GM21526 (cell line): ENCODE results near the gene PLEKHA1.

Experiments used
- ATAC-seq: cut with Tn5 transposase; IDR thresholded peaks from one replicate; pipeline ENCODE4 v1.9.1; 2021; ENCODE audit warnings: moderate library complexity; ENCODE audit not compliant: unreplicated experiment, low FRiP score

PLEKHA1 gene

GRCh38 chr10:122346326-122346950, 28.1 kb upstream of the PLEKHA1 start:
- ATAC-seq: no peak

DNA sequence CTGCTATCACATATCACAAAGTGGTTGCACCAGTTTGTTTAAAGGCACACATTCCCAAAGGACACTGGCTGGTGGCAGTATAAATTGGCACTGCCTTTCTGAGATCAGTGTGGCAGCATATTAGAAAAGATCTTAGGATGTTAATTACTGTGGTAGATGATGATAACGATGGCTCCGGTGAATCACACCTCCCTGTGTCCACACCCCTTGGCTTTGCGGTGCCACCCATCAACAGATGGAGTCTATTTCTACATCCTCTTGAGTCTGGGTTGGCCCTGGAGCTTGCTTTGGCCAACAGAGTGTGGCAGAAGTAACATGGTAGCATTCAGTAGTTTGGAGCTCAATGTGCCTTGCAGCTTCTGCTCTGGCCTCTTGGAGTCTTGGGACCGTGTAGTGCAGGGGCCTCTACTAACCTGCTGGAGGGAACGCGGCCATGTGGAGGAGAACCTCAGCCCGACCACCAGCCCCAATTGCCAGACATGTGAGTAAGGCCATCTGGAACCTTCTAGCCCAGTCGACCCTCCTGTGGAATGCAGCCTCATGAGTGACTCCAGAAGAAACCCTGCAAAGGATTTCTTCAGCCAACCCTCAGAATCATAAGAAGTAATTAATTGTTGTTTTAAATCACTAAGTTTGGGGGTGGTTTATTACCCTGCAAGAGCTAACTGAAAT, 27.2 kb upstream of the PLEKHA1 start:
- no peak for ATAC-seq

- no peak for ATAC-seq
Measured at GRCh38 chr10:122348512-122348911, 26.0 kb upstream of the PLEKHA1 start.

- ATAC-seq: no peak
Measured at GRCh38 chr10:122348935-122349361, 25.6 kb upstream of the PLEKHA1 start.

- no peak for ATAC-seq
Measured at GRCh38 chr10:122349758-122350369, 24.6 kb upstream of the PLEKHA1 start.

GRCh38 chr10:122350893-122351292, 23.6 kb upstream of the PLEKHA1 start:
- no peak for ATAC-seq

- no peak for ATAC-seq
Measured at GRCh38 chr10:122352817-122353525, 21.5 kb upstream of the PLEKHA1 start.

DNA sequence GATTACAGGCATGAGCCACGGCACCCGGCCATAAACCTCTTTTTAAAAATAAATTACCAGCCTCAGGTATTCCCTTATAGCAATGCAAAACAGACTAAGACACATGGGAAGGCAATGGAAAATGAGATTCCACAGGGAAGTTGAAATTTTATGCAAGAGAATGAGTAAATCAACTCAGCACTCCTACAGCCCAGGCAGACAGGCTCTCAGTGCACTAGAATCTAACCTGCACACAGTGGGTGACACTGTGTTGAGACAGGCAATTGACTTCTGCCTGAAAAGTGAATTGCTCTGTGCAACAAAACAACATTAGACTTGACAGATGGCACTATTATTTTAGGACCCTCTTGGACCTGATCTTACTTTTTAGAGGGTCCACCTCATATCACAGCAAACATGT, 20.1 kb upstream of the PLEKHA1 start:
- ATAC-seq: no peak

GRCh38 chr10:122357685-122358084, 16.8 kb upstream of the PLEKHA1 start:
- ATAC-seq: no peak

DNA sequence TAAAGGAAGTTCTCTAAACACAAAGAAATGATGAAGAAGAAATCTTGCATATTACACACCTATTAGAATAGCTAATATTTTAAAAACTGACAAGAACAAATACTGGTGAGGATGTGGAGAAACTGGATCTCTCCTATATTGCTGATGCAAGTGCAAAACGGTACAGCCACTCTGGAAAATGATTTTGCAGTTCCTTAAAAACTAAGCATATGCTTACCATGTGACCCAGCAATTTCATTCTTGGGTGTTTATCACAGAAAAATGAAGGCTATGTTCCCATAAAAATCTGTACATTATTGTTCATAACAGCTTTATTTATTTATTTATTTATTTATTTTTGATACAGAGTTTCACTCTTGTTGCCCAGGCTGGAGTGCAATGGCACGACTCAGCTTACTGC, 14.9 kb upstream of the PLEKHA1 start:
- ATAC-seq: no peak

DNA sequence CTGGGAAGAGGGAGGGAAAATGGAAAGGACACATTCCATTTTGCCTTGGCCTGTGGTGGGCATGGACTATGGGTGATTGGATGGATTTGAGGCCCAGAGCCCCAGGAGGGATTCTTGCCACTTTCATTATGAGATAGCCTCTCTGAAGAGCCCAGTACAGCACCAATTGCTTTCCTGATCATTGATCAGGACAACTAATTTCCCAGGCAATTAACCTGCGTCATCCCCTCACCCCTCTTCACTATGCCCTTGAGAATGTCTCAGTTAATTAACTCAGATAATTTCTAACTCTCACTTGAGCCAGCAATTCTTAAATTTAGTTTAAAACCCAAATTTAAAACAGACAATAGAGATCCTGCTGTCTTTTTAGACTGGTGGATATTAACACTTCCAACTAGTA, 13.5 kb upstream of the PLEKHA1 start:
- ATAC-seq: no peak

DNA sequence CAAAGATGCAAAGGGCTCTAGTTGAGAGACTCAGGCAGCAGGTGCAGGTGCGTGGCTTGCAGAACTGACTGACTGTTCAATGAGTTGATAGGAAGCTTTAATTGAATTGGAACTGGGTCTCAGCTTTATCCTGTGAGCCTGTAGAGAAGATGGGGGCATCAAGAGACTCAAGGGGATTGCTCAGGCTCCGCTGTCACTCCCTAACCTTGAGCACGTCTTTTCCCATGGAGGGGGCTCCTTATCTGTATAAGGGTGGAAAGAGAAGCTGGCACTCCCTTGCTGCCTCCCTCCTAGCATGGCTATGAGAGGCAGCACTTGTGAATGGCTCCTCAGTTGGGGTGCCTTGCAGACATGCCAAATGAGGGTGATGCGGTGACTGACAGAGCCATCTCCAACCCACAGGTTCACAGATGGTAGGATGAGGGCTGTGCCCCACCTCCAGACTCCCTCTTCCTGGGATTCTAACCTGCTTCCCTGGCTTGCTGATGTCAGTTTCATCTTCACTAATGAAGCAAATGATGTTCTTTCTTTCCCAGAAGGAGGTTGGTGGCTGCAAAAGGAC, 12.4 kb upstream of the PLEKHA1 start:
- ATAC-seq: no peak

- no peak for ATAC-seq
Measured at GRCh38 chr10:122362621-122363020, 11.9 kb upstream of the PLEKHA1 start.

GRCh38 chr10:122363311-122363710, 11.2 kb upstream of the PLEKHA1 start:
- no peak for ATAC-seq

GRCh38 chr10:122363722-122364463, 10.6 kb upstream of the PLEKHA1 start:
- ATAC-seq: no peak

DNA sequence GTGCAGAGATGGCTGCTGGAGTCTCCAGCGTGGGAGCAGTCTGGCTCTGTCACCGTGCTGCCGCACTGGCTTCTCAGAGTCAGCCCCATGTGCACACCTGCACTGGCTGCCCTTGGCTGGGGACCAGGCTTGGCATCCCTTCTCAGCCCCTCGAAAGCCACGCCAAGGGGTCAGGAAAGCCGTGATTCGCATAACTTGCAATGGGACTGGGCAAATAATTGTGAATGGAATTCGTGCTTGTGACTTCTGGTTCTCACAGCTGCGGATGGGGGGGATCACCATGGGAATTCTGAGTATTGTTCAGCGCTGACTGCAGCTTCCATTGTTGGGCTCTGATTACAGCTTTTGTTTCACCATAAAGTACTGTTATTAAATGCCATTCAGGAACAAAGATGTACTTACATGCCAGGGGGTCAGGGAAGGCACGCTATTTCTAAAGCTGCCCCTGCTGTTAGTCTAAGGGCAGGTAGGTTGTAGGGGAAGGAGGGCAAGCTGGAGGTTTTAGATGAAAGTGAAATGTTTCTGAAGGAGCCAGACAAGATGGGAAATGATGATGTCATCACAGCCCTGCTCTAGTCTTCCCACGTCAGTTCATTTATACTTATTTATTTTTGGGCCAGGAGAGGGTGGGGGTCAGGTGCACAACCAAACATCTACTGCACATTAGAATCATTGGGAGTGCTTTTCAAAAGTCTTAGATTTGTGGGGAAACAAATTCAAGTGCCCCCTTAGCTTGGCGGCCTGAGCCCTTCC, 5.8 kb upstream of the PLEKHA1 start:
- ATAC-seq: no peak

DNA sequence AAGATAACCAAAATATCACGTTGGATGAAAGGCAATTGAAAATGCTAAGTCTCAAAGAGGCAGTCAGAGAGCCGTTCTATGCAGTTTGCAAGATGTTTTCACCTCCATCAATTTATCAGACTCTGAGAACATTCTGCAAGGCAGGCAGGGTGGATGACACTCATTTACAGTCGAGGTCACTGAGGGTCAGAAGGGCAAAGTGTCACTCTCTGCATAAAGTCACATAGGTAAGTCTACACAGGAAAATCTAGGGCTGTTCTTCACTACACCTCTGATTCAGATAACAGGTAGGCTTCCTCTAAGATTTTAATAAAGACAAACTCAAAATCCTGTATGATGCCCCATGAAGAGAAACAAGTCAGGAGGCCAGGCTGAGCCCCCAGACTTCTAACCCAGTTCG, 1.4 kb upstream of the PLEKHA1 start:
- no peak for ATAC-seq

DNA sequence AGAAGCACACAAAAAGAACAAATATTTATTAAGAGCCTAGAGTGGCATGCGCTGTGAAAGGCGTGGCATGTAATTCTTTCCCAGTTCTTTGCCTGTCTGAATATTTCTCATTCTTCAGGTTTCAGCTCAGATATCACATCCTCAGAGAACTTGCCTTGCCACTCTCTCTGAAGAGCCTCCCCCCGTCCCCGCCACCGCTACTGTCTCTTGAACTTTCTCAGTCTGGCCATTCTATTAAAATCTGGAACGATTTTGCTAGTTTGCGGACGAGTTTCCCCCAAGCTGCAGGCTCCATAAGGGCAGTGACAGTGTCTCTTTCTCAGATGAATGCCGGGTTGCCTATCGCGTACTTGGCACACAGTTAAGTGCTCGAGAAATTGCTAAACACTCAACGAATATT, 787 bp upstream of the PLEKHA1 start:
- no peak for ATAC-seq

DNA sequence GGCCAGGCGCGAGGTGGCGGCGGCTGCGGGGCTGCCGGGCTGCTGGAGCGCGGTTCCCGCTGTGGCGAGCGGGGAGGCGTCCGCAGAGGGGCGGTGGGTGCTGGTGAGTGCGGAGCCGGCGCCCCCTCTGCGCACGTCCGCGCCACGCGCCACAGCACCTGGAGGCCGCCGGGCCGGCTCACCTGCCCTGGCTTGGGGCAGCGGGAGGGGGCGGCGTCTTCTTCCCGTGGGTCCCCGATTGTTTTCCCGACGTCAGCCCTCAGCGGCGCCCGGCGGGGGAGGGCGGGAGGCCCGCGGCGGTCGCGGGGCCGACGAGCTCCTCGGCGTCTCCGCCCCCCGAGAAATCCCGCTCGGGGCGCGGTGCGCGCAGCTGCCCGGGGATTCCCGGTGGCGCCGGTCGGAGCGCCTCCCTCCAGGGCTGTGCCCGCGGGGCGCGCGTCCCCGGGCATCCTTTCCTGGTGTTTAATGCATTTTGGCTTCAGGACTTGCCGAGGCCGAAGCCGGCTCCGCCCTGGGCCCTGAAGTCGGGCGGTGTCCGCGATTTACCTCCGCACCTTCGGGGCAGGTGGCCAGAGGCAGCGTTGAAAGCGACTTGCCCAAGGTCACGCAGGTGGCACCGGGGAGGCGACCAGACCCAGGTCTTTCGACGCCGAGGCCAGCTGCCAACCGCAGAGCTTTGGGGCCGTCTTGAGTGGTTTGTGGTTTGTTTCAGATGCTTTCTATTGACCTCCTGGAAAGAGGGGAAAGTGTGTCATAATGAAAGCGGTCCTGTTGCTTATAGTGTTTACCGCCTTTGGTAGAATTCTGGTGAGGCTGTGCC, 561 bp downstream of the PLEKHA1 start:
- ATAC-seq: peak; percentile 58
